GM10266 (cell line): ENCODE measurements around the gene CDKN1A.
A peak's percentile ranks its signal among the peaks of the same experiment; 100 is the strongest.

Experiments
- DNase-seq: peaks from one replicate; pipeline ENCODE4 v3.0.0; 2012; ENCODE audit errors: extremely low spot score
- CTCF ChIP-seq: IDR thresholded peaks from 2 replicates; pipeline ENCODE4 v1.5.1; 2012; ENCODE audit warnings: mild to moderate bottlenecking, low read depth; ENCODE audit not compliant: control insufficient read depth, insufficient read depth; ENCODE audit errors: missing control alignments

The CDKN1A gene

GRCh38 chr6:36657271-36657670 lies 21.2 kb upstream of the CDKN1A start:
- TF ChIP-seq CTCF: no peak
- DNase-seq: no peak

DNA sequence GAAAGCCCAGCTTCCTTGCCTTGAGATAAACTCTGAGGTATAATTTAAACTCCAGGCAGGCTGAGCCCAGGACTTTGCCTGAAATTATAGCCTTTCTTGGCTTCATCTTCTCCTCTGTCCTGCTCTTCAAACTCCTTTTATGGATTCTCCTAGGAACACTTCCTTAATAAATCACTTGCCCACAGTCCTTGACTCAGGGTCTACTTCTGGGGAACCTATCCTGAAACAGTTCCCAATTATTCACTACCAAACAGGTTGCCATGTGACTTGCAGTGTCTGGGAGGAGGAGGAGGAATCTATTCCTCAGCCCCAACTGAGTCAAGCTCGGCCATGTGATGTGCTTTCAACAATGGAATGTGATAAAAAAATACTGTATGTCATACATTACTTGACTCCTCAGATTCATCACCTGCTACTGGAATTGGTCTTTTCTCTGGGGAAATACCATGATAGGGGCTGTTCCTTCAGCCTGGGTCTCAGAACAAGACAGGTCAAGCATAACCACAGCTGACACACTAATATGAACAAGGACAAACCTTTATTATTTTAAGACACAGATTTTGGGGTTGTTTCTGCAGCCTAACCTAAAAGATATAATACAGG lies 20.5 kb upstream of the CDKN1A start:
- DNase-seq: no peak
- no peak for TF ChIP-seq CTCF

DNA sequence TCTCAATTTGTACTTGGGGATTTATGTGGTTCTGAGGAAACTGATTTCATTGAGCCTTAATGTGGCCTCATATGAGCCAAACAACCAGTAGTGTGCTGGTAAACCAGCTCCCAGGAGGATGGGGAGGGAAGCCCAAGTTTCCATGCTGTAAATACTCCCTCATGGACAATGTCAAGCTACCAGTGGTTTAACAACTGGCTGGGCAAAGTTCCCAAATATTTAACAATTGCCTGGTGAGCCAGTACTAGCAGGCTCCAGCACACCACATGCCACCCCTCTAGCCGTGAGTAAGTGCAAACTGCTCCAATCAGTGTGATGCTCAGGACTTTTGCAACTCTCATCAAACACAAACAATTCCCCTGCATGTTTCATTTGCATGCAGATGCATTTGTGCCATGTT lies 19.2 kb upstream of the CDKN1A start:
- TF ChIP-seq CTCF: no peak
- DNase-seq: no peak

DNA sequence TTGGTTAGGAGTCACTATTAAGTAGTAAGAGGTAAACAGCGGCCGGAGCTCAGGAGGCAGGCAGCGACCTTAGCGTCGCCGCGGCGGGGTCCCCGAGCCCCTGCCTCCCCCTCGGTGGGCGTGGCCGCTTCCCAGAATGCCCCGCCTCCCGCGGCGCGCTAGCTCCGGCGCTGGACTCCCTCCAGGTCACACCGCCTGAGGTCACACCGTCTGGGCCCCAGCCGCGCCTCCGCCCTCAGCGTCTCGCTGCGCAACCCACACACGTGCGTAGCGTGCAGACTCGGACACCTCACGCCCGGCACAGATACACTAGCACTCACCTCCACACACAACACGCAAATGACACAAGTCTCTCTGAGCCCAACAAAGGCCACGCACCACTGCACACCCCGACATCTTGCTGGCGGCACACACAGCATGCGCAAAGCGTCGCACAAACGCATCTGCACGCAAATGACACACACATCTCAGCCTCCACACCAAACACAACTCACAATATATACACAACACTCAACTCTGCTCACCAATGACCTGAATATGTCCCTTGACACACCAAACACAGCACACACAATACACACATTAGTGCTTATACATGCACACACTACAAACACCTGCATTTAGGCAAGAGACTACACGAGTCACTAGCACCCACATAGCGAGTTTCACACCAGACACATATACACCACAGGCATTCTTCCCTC lies 17.6 kb upstream of the CDKN1A start:
- TF ChIP-seq CTCF: no peak
- DNase-seq: no peak

- TF ChIP-seq CTCF: no peak
These were observed 16.1 kb upstream of the CDKN1A start for GRCh38 chr6:36662380-36662779.

DNA sequence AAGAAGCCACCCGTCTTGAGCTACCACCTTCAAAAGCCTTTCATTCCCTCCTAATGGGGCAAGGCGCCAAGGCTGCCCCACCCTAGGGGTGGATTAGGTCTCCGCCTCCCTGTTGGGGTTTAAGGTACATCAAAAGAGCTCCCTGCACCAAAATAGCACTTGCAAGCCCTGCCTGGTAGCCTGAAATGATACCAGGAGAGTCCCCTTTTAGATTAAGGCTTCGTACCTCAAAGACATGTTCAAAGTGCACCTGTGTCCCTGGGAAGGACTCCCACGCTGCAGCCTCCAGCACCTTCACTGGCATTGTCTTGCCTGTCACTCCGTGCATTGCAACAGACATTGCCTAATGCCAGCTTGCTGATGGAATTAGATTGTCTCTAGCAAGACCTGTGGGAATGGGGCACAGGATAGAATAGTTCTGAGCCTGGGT lies 15.7 kb upstream of the CDKN1A start:
- peak; percentile 23 for DNase-seq
- no peak for TF ChIP-seq CTCF

More at GRCh38 chr6:36662380-36662779, 16.1 kb upstream of the CDKN1A start:
- DNase-seq: peak; percentile 34

- DNase-seq: no peak
- no peak for TF ChIP-seq CTCF
These were observed 14.7 kb upstream of the CDKN1A start for GRCh38 chr6:36663504-36664446.
